ENCODE results near the gene IRS2. TPM values are rescaled to one million over a fixed set of nuclear protein-coding genes. Genes with fewer than 3 reads are reported as not detected.

IRS2 gene
- total and polyA plus RNA-seq, 7 experiments from 2014 or later = 2.7 to 94.9 (median 26.1) TPM

- Mint-ChIP-seq H3K27me3 (no peaks in the 10 kb centered on the region), H3K4me1 (peaks cover 8 to 81% (median 62%) of the 10 kb centered on the region in 7 donors), H3K9me3 (no peaks in the 10 kb centered on the region), H3K4me3 (peak overlapping the region in 6 of 10 donors; percentile 1 to 62 (median 24)), H3K36me3 (peaks cover 0 to 12% (median 5%) of the 10 kb centered on the region in 5 donors), H3K27ac (peak overlapping the region in 5 of 9 donors; percentile 23 to 70 (median 43))
- DNase-seq (peak in 3 of 9 donors; percentile 27 to 39 (median 33)), ATAC-seq (peak; percentile 71)
- Histone ChIP-seq H3K9me3 (ENCODE audit: control insufficient read depth in 2 of 3, low read length in 3 of 3) (no peaks in the 10 kb centered on the region), H3K4me3 (ENCODE audit: low read length) (no peak overlapping the region), H3K36me3 (ENCODE audit: control insufficient read depth in 2 of 3, insufficient read depth in 3 of 3, low read length in 3 of 3) (no peaks in the 10 kb centered on the region), H3K27me3 (ENCODE audit: control insufficient read depth in 2 of 2, insufficient read depth in 2 of 2, low read length in 2 of 2) (no peaks in the 10 kb centered on the region), H3K27ac (ENCODE audit: low read depth, low read length) (no peak overlapping the region), H3K4me1 (ENCODE audit: control insufficient read depth in 2 of 2, insufficient read depth in 2 of 2, low read length in 2 of 2) (peaks cover 0 to 16% of the 10 kb centered on the region in 2 donors)
- POLR2A ChIA-PET = no interaction called here
- CTCF ChIA-PET = interaction anchor here (1.5 kb wide), 2 partner anchors 15 to 28 kb away, joined by 4 to 6 read pairs; no protein-coding TSS in a partner anchor
- intact Hi-C loops (cut with micrococcal nuclease) = loop anchor here in 1 of 2 donors (1.0 to 2.0 kb wide), 2 partner anchors 14 to 27 kb away; no protein-coding TSS in a partner anchor
These were observed 21.7 kb downstream of the IRS2 start for GRCh38 chr13:109764470-109765291.

- Mint-ChIP-seq H3K9me3 (no peaks in the 10 kb centered on the region), H3K4me1 (peaks cover 8 to 79% (median 56%) of the 10 kb centered on the region in 7 donors), H3K4me3 (no peak overlapping the region), H3K27me3 (no peaks in the 10 kb centered on the region), H3K36me3 (peaks cover 0 to 6% (median 0%) of the 10 kb centered on the region in 5 donors), H3K27ac (no peak overlapping the region)
- H3K4me3 ChIP-seq (ENCODE audit: low read length) = no peak overlapping the region
- no peaks in the 10 kb centered on the region for H3K27me3 ChIP-seq (ENCODE audit: control insufficient read depth in 2 of 2, insufficient read depth in 2 of 2, low read length in 2 of 2)
- peaks cover 0 to 16% of the 10 kb centered on the region in 2 donors for H3K4me1 ChIP-seq (ENCODE audit: control insufficient read depth in 2 of 2, insufficient read depth in 2 of 2, low read length in 2 of 2)
- H3K36me3 ChIP-seq (ENCODE audit: control insufficient read depth in 2 of 3, insufficient read depth in 3 of 3, low read length in 3 of 3) = no peaks in the 10 kb centered on the region
- no peak for DNase-seq
- POLR2A ChIA-PET = no interaction called here
- CTCF ChIA-PET = interaction anchor here (1.5 kb wide), 2 partner anchors 16 to 28 kb away, joined by 4 to 6 read pairs; no protein-coding TSS in a partner anchor
- no peak for ATAC-seq
- H3K27ac ChIP-seq (ENCODE audit: low read depth, low read length) = no peak overlapping the region
- intact Hi-C loops (cut with micrococcal nuclease) = loop anchor here in 1 of 2 donors (2.0 kb wide), 1 partner anchor 15 kb away; no protein-coding TSS in a partner anchor
- H3K9me3 ChIP-seq (ENCODE audit: control insufficient read depth in 2 of 3, low read length in 3 of 3) = no peaks in the 10 kb centered on the region
These were observed 22.3 kb downstream of the IRS2 start for GRCh38 chr13:109764045-109764444.

- Mint-ChIP-seq H3K27me3 (no peaks in the 10 kb centered on the region), H3K9me3 (no peaks in the 10 kb centered on the region), H3K4me3 (no peak overlapping the region), H3K36me3 (peaks cover 0 to 6% (median 0%) of the 10 kb centered on the region in 5 donors), H3K27ac (peak overlapping the region in 1 of 9 donors; percentile 5), H3K4me1 (peaks cover 10 to 72% (median 51%) of the 10 kb centered on the region in 7 donors)
- Histone ChIP-seq H3K9me3 (ENCODE audit: control insufficient read depth in 2 of 3, low read length in 3 of 3) (no peaks in the 10 kb centered on the region), H3K4me1 (ENCODE audit: control insufficient read depth in 2 of 2, insufficient read depth in 2 of 2, low read length in 2 of 2) (peaks cover 0 to 16% of the 10 kb centered on the region in 2 donors), H3K27me3 (ENCODE audit: control insufficient read depth in 2 of 2, insufficient read depth in 2 of 2, low read length in 2 of 2) (no peaks in the 10 kb centered on the region), H3K27ac (ENCODE audit: low read depth, low read length) (no peak overlapping the region), H3K4me3 (ENCODE audit: low read length) (no peak overlapping the region), H3K36me3 (ENCODE audit: control insufficient read depth in 2 of 3, insufficient read depth in 3 of 3, low read length in 3 of 3) (no peaks in the 10 kb centered on the region)
- intact Hi-C loops (cut with micrococcal nuclease) = loop anchor here in 1 of 2 donors (1.0 kb wide), 1 partner anchor 17 kb away; no protein-coding TSS in a partner anchor
- DNase-seq = no peak
- ChIA-PET POLR2A (no interaction called here), CTCF (interaction anchor here (1.0 kb wide), 1 partner anchor 35 kb away, joined by 3 read pairs; no protein-coding TSS in a partner anchor)
- no peak for ATAC-seq
These were observed 23.6 kb downstream of the IRS2 start for GRCh38 chr13:109762791-109763190.

- DNase-seq (no peak), ATAC-seq (no peak)
- H3K4me3 ChIP-seq (ENCODE audit: low read length) = no peak overlapping the region
- H3K4me1 ChIP-seq (ENCODE audit: control insufficient read depth in 2 of 2, insufficient read depth in 2 of 2, low read length in 2 of 2) = peaks cover 0 to 12% of the 10 kb centered on the region in 2 donors
- Mint-ChIP-seq H3K4me3 (peak overlapping the region in 1 of 10 donors; percentile 39), H3K4me1 (peaks cover 10 to 69% (median 52%) of the 10 kb centered on the region in 7 donors), H3K9me3 (no peaks in the 10 kb centered on the region), H3K27ac (peak overlapping the region in 2 of 9 donors; percentile 12 to 79), H3K27me3 (no peaks in the 10 kb centered on the region), H3K36me3 (peaks cover 0 to 12% (median 4%) of the 10 kb centered on the region in 5 donors)
- H3K9me3 ChIP-seq (ENCODE audit: control insufficient read depth in 2 of 3, low read length in 3 of 3) = no peaks in the 10 kb centered on the region
- POLR2A ChIA-PET = interaction anchor here (1.3 kb wide), 1 partner anchor 1538 kb away, joined by 3 read pairs; no protein-coding TSS in a partner anchor
- H3K27me3 ChIP-seq (ENCODE audit: control insufficient read depth in 2 of 2, insufficient read depth in 2 of 2, low read length in 2 of 2) = no peaks in the 10 kb centered on the region
- H3K27ac ChIP-seq (ENCODE audit: low read depth, low read length) = no peak overlapping the region
- intact Hi-C loops (cut with micrococcal nuclease) = no loop called here
- CTCF ChIA-PET = interaction anchor here (1.0 kb wide), 1 partner anchor 36 kb away, joined by 3 read pairs; no protein-coding TSS in a partner anchor
- H3K36me3 ChIP-seq (ENCODE audit: control insufficient read depth in 2 of 3, insufficient read depth in 3 of 3, low read length in 3 of 3) = no peaks in the 10 kb centered on the region
These were observed 24.7 kb downstream of the IRS2 start for GRCh38 chr13:109761695-109762094.

GRCh38 chr13:109760951-109761350, 25.4 kb downstream of the IRS2 start:
- no peaks in the 10 kb centered on the region for H3K27me3 ChIP-seq (ENCODE audit: control insufficient read depth in 2 of 2, insufficient read depth in 2 of 2, low read length in 2 of 2)
- Mint-ChIP-seq H3K27me3 (no peaks in the 10 kb centered on the region), H3K9me3 (no peaks in the 10 kb centered on the region), H3K36me3 (peaks cover 1 to 17% (median 4%) of the 10 kb centered on the region in 5 donors), H3K4me1 (peaks cover 10 to 66% (median 52%) of the 10 kb centered on the region in 7 donors), H3K27ac (no peak overlapping the region), H3K4me3 (no peak overlapping the region)
- DNase-seq = no peak
- intact Hi-C loops (cut with micrococcal nuclease) = no loop called here
- no peak overlapping the region for H3K27ac ChIP-seq (ENCODE audit: low read depth, low read length)
- ATAC-seq = no peak
- no peak overlapping the region for H3K4me3 ChIP-seq (ENCODE audit: low read length)
- H3K36me3 ChIP-seq (ENCODE audit: control insufficient read depth in 2 of 3, insufficient read depth in 3 of 3, low read length in 3 of 3) = peaks cover 0 to 6% (median 0%) of the 10 kb centered on the region in 3 experiments
- H3K4me1 ChIP-seq (ENCODE audit: control insufficient read depth in 2 of 2, insufficient read depth in 2 of 2, low read length in 2 of 2) = peaks cover 0 to 10% of the 10 kb centered on the region in 2 donors
- POLR2A ChIA-PET = no interaction called here
- H3K9me3 ChIP-seq (ENCODE audit: control insufficient read depth in 2 of 3, low read length in 3 of 3) = no peaks in the 10 kb centered on the region
- CTCF ChIA-PET = no interaction called here

GRCh38 chr13:109760402-109760801, 26.0 kb downstream of the IRS2 start:
- intact Hi-C loops (cut with micrococcal nuclease) = no loop called here
- no peaks in the 10 kb centered on the region for H3K27me3 ChIP-seq (ENCODE audit: control insufficient read depth in 2 of 2, insufficient read depth in 2 of 2, low read length in 2 of 2)
- ChIA-PET CTCF (no interaction called here), POLR2A (interaction anchor here (0.6 to 1.1 kb wide), 2 partner anchors 20 to 867 kb away, joined by 3 to 5 read pairs; no protein-coding TSS in a partner anchor)
- Mint-ChIP-seq H3K4me3 (no peak overlapping the region), H3K27ac (no peak overlapping the region), H3K9me3 (no peaks in the 10 kb centered on the region), H3K4me1 (peaks cover 10 to 66% (median 52%) of the 10 kb centered on the region in 7 donors), H3K27me3 (no peaks in the 10 kb centered on the region), H3K36me3 (peaks cover 1 to 21% (median 6%) of the 10 kb centered on the region in 5 donors)
- peaks cover 0 to 11% (median 0%) of the 10 kb centered on the region in 3 experiments for H3K36me3 ChIP-seq (ENCODE audit: control insufficient read depth in 2 of 3, insufficient read depth in 3 of 3, low read length in 3 of 3)
- H3K4me3 ChIP-seq (ENCODE audit: low read length) = no peak overlapping the region
- no peak overlapping the region for H3K27ac ChIP-seq (ENCODE audit: low read depth, low read length)
- no peak for DNase-seq
- no peak for ATAC-seq
- H3K4me1 ChIP-seq (ENCODE audit: control insufficient read depth in 2 of 2, insufficient read depth in 2 of 2, low read length in 2 of 2) = peaks cover 0 to 10% of the 10 kb centered on the region in 2 donors
- H3K9me3 ChIP-seq (ENCODE audit: control insufficient read depth in 2 of 3, low read length in 3 of 3) = no peaks in the 10 kb centered on the region
